Activated CD8-positive, alpha-beta T cell treated with anti-CD3 and anti-CD28 coated beads for 36 hours (primary cell): ENCODE measurements around the gene TXK. TPM values are rescaled to one million over a fixed set of nuclear protein-coding genes. Genes with fewer than 3 reads are reported as not detected.

Source experiments
- ATAC-seq: fragments of 200-7000 bp; cut with Tn5 transposase; one replicate; pipeline ENCODE4 v1.10.0; 2021; ENCODE audit warnings: mild to moderate bottlenecking, moderate library complexity
- CTCF ChIA-PET: fragments of 350-600 bp; sonication (Branson Sonifier 250); formaldehyde crosslinking; loops from one replicate; lab custom pipeline; 2021; ENCODE audit warnings: antibody characterized with exemption; lab: Charles Lee
- POLR2A ChIA-PET: fragments of 350-600 bp; sonication (Branson Sonifier 250); formaldehyde crosslinking; loops from one replicate; lab custom pipeline; 2021; ENCODE audit warnings: antibody characterized with exemption; lab: Charles Lee
- DNase-seq: peaks from one replicate; pipeline ENCODE4 v3.0.0-alpha.2; 2020
- H3K27ac Mint-ChIP-seq: one replicate; pipeline ENCODE4 v1.8.0; 2021; ENCODE audit warnings: mild to moderate bottlenecking, mixed read lengths
- H3K27me3 Mint-ChIP-seq: one replicate; pipeline ENCODE4 v1.8.0; 2021; ENCODE audit warnings: mixed read lengths
- H3K36me3 Mint-ChIP-seq: one replicate; pipeline ENCODE4 v1.8.0; 2021; ENCODE audit warnings: low read depth, mixed read lengths
- H3K4me1 Mint-ChIP-seq: one replicate; pipeline ENCODE4 v1.8.0; 2021; ENCODE audit warnings: low read depth, mixed read lengths
- H3K4me3 Mint-ChIP-seq: one replicate; pipeline ENCODE4 v1.8.0; 2021; ENCODE audit warnings: mild to moderate bottlenecking, moderate library complexity, mixed read lengths
- H3K9me3 Mint-ChIP-seq: one replicate; pipeline ENCODE4 v1.8.0; 2021; ENCODE audit warnings: mixed read lengths
- intact Hi-C: fragments of 100-400 bp; cut with micrococcal nuclease; formaldehyde crosslinking; loops from one replicate; pipeline ENCODE4 v1.10.0; 2022
- total RNA-seq, 2 experiments: library from RNA; stranded (reverse); gene quantifications; one replicate each; pipeline ENCODE4 v1.2.3, GENCODE V29; 2021
- TF ChIP-seq, protein P1 (sequence below): fragments of 200-600 bp; IDR thresholded peaks from one replicate; pipeline ENCODE4 v1.8.0; 2022; ENCODE audit warnings: antibody characterized with exemption, mild to moderate bottlenecking

The TXK gene
- total RNA-seq, 2 experiments from 2014 or later: 20.6 to 23.5 TPM

DNA sequence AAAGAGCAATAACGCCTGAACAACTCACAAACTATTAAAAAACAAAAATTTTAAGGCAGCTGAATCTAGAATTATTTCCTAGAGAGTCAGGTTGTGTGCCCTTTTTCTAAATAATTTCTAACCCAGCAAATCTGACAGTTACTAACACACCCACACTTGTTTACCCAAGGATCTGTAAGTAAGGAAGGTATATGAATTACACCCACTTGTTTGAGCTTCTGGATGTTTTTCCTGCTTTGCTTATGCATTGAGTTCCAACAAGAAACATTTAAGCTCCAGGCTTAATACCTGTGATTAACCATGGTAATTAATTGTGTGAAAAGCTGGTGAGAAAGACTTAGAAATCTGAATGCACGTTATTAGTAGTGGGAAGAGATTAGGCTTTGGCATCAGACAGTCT lies 115.9 kb downstream of the TXK start:
- ChIA-PET CTCF (interaction anchor here (0.9 to 4.2 kb wide), 10 partner anchors 8 to 181 kb away, joined by 3 to 44 read pairs (median 5); no protein-coding TSS in a partner anchor), POLR2A (interaction anchor here (0.9 to 1.2 kb wide), 2 partner anchors 51 to 116 kb away, joined by 3 to 5 read pairs; partner anchors contain the start of gene TXK)
- Mint-ChIP-seq H3K4me3 (no peak overlapping the region), H3K9me3 (no peaks in the 10 kb centered on the region), H3K27me3 (peaks cover 19% of the 10 kb centered on the region), H3K4me1 (peaks cover 26% of the 10 kb centered on the region), H3K36me3 (no peaks in the 10 kb centered on the region), H3K27ac (no peak overlapping the region)
- TF ChIP-seq, protein P1, sequence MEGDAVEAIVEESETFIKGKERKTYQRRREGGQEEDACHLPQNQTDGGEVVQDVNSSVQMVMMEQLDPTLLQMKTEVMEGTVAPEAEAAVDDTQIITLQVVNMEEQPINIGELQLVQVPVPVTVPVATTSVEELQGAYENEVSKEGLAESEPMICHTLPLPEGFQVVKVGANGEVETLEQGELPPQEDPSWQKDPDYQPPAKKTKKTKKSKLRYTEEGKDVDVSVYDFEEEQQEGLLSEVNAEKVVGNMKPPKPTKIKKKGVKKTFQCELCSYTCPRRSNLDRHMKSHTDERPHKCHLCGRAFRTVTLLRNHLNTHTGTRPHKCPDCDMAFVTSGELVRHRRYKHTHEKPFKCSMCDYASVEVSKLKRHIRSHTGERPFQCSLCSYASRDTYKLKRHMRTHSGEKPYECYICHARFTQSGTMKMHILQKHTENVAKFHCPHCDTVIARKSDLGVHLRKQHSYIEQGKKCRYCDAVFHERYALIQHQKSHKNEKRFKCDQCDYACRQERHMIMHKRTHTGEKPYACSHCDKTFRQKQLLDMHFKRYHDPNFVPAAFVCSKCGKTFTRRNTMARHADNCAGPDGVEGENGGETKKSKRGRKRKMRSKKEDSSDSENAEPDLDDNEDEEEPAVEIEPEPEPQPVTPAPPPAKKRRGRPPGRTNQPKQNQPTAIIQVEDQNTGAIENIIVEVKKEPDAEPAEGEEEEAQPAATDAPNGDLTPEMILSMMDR: no peak
- intact Hi-C loops: loop anchor here (5.0 kb wide), 1 partner anchor 69 kb away; no protein-coding TSS in a partner anchor
- no peak for DNase-seq
- no peak for ATAC-seq

DNA sequence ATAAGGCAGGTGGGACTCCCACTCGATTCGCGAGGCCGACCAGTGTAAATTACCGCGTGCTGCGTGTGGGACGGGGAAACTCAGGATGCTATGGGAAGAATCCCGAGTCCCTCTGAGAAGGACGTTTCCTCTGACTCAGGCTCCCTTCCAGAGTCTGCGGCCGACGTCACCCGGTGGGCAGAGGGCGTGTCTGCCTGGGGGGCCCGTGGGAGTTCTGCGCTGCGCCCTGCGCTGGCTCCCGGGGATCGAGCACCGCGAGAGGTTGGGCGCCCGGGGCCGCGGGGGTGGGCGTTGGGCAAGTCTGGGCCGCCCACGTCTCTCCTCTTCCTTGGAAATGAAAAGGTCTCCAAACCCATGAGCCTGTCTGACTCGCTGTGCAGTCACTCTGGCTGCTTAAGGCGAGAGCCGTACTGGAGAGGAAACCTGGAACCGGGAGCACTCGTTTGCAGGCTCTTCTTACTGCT lies 116.9 kb downstream of the TXK start:
- intact Hi-C loops: loop anchor here (5.0 kb wide), 1 partner anchor 70 kb away; no protein-coding TSS in a partner anchor
- H3K27ac Mint-ChIP-seq: peak overlapping the region; percentile 42
- DNase-seq (peak; percentile 63), ATAC-seq (peak; percentile 45)
- H3K36me3 Mint-ChIP-seq: no peaks in the 10 kb centered on the region
- TF ChIP-seq, protein P1: no peak
- peaks cover 25% of the 10 kb centered on the region for H3K4me1 Mint-ChIP-seq
- H3K27me3 Mint-ChIP-seq: peaks cover 16% of the 10 kb centered on the region
- ChIA-PET POLR2A (no interaction called here), CTCF (interaction anchor here (1.6 to 4.2 kb wide), 4 partner anchors 14 to 73 kb away, joined by 4 to 44 read pairs (median 16); no protein-coding TSS in a partner anchor)
- no peaks in the 10 kb centered on the region for H3K9me3 Mint-ChIP-seq
- H3K4me3 Mint-ChIP-seq: peak overlapping the region; percentile 79

Other genes with a start within 250 kb of the TXK start
- gene NFXL1, start 219.7 kb downstream of the TXK start, total RNA-seq: 10 to 100 TPM; 14.0 to 14.5 TPM
- gene CNGA1, start 117.6 kb downstream of the TXK start, total RNA-seq: under 1 TPM in 1 of 2 experiments, not detected in 1; 0.50 TPM
- gene NIPAL1, start 117.5 kb downstream of the TXK start, total RNA-seq: 1 to 10 TPM; 1.1 to 1.9 TPM
- 1 to 10 TPM; 3.6 to 4.2 TPM for gene TEC, start 135.6 kb upstream of the TXK start, total RNA-seq
- gene SLAIN2, start 207.3 kb upstream of the TXK start, total RNA-seq: 10 to 100 TPM; 48.6 to 53.2 TPM